GM12892 (cell line): Measurements from ENCODE around the gene RASD1.

Source experiments
- POLR2A ChIP-seq: IDR thresholded peaks from 2 replicates; pipeline ENCODE4 v1.6.1; 2011; ENCODE audit warnings: low read depth, low read length, control low read depth
- POLR2AphosphoS5 ChIP-seq: IDR thresholded peaks from 2 replicates; pipeline ENCODE4 v1.6.1; 2011; ENCODE audit warnings: low read depth, low read length, control low read depth
- TAF1 ChIP-seq: IDR thresholded peaks from 2 replicates; pipeline ENCODE4 v1.6.1; 2011; ENCODE audit warnings: low read depth, mild to moderate bottlenecking, control low read depth, low read length, borderline replicate concordance

DNA sequence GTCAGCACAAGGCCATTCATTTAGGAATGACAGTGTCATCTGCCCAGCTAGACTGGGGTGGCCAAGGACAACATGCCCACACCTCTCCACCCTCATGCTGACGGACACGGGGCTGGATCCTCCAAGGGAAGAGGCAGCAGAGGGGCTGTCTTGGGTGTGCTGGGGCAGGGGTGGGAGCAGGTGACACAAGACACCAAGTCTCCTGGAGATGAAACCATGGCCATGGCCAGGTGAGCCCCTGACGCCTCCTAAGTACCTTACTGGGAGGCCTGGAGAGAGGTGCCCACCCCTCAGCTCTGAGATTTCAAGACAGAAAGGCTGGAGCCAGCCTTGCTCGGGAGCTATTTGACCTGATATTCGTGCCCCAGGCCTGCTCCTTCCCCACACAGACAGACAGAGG, 9.0 kb upstream of the RASD1 start:
- TF ChIP-seq POLR2A (no peak), POLR2AphosphoS5 (no peak), TAF1 (no peak)
